Measurements from ENCODE around the gene SND1. TPM values are rescaled to one million over a fixed set of nuclear protein-coding genes. Genes with fewer than 3 reads are reported as not detected.

The SND1 gene
- total and polyA plus RNA-seq, 3 experiments from 2014 or later = 121 to 203 (median 198) TPM

DNA sequence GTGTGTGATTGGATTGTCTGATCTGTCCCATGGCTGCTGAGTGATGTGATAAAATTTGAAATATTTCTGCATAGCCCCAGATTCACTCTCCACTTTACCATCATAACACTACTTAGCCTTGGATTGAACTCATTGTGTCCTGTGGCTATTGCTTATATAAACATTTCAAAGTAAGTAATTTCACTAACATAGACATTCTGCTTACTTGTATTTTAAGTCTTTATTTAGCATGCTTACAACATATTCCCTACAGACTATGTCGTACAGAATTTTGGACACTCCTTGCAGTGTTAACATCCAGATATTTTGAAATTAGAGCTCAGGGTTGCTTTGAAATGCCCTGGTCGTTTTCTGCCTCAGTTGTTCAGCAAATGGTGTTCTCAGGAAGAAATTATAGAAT is 261.7 kb downstream of the SND1 start:
- Histone ChIP-seq H3K36me3 (ENCODE audit: insufficient read depth, low read length) (no peaks in the 10 kb centered on the region), H3K4me3 (ENCODE audit: low read length) (no peak overlapping the region), H3K27ac (ENCODE audit: low read depth, low read length) (no peak overlapping the region), H3K4me1 (ENCODE audit: insufficient read depth, low read length) (no peaks in the 10 kb centered on the region), H3K9me3 (ENCODE audit: low read length) (no peaks in the 10 kb centered on the region), H3K27me3 (ENCODE audit: insufficient read depth, low read length, poor library complexity, severe bottlenecking) (no peaks in the 10 kb centered on the region)
- Mint-ChIP-seq H3K9me3 (no peaks in the 10 kb centered on the region), H3K36me3 (peaks cover 0 to 17% (median 4%) of the 10 kb centered on the region in 3 donors), H3K27ac (no peak overlapping the region), H3K4me3 (no peak overlapping the region), H3K4me1 (peaks cover 4 to 8% (median 7%) of the 10 kb centered on the region in 3 donors), H3K27me3 (no peaks in the 10 kb centered on the region)
- no peak for DNase-seq
- ChIA-PET CTCF (no interaction called here), POLR2A (no interaction called here)

DNA sequence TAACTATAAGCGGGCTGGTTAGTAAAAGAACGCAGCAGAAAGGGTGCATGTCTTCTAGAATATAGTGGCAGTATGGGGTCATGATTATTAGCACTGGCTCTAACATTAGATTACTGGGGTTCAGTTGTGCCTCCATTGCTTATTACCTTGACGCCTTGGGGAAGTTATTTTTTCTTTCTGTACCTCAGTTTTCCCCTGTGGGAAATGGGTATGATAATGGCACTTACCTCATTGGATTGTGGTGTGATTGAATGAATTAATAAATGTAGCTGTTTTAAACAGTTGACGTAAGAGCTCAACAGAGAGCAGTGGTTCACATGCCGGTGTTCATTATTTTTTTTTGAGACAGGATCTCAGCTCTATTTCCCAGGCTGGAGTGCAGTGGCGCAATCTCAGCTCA is 262.7 kb downstream of the SND1 start:
- H3K27ac ChIP-seq (ENCODE audit: low read depth, low read length) = no peak overlapping the region
- H3K27me3 Mint-ChIP-seq = no peaks in the 10 kb centered on the region
- ChIA-PET POLR2A (no interaction called here), CTCF (no interaction called here)
- H3K36me3 ChIP-seq (ENCODE audit: insufficient read depth, low read length) = no peaks in the 10 kb centered on the region
- peaks cover 0 to 12% (median 4%) of the 10 kb centered on the region in 3 donors for H3K36me3 Mint-ChIP-seq
- H3K4me1 ChIP-seq (ENCODE audit: insufficient read depth, low read length) = no peaks in the 10 kb centered on the region
- H3K4me3 ChIP-seq (ENCODE audit: low read length) = no peak overlapping the region
- H3K4me1 Mint-ChIP-seq = peaks cover 3 to 8% (median 4%) of the 10 kb centered on the region in 3 donors
- H3K27ac Mint-ChIP-seq = no peak overlapping the region
- H3K9me3 ChIP-seq (ENCODE audit: low read length) = no peaks in the 10 kb centered on the region
- no peak for DNase-seq
- H3K9me3 Mint-ChIP-seq = no peaks in the 10 kb centered on the region
- no peak overlapping the region for H3K4me3 Mint-ChIP-seq
- H3K27me3 ChIP-seq (ENCODE audit: insufficient read depth, low read length, poor library complexity, severe bottlenecking) = no peaks in the 10 kb centered on the region

DNA sequence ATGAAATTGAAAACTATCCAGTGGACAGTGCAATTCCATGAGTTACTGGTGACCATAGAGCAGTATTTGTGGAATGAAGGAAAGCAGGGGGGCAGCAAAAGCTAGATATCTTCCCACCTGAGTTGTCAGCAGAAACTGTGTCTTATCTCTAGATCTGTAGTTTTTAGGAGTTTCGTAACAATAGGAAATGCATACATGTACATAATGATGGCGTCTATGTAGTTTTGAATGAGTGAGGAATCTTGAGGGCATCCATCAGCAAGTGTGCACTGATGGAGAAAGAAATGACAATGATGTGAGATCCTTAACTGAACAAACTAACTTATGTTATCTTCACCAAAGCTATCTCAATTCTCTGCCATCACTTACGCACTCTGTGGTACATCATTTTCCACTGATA is 264.7 kb downstream of the SND1 start:
- H3K9me3 ChIP-seq (ENCODE audit: low read length) = no peaks in the 10 kb centered on the region
- no peak overlapping the region for H3K27ac Mint-ChIP-seq
- no peaks in the 10 kb centered on the region for H3K27me3 Mint-ChIP-seq
- ChIA-PET POLR2A (no interaction called here), CTCF (no interaction called here)
- H3K27ac ChIP-seq (ENCODE audit: low read depth, low read length) = no peak overlapping the region
- no peak overlapping the region for H3K4me3 ChIP-seq (ENCODE audit: low read length)
- peaks cover 7 to 13% (median 13%) of the 10 kb centered on the region in 3 donors for H3K4me1 Mint-ChIP-seq
- no peaks in the 10 kb centered on the region for H3K27me3 ChIP-seq (ENCODE audit: insufficient read depth, low read length, poor library complexity, severe bottlenecking)
- H3K9me3 Mint-ChIP-seq = no peaks in the 10 kb centered on the region
- peaks cover 0 to 2% (median 0%) of the 10 kb centered on the region in 3 donors for H3K36me3 Mint-ChIP-seq
- DNase-seq = no peak
- H3K4me1 ChIP-seq (ENCODE audit: insufficient read depth, low read length) = no peaks in the 10 kb centered on the region
- H3K4me3 Mint-ChIP-seq = no peak overlapping the region
- no peaks in the 10 kb centered on the region for H3K36me3 ChIP-seq (ENCODE audit: insufficient read depth, low read length)

DNA sequence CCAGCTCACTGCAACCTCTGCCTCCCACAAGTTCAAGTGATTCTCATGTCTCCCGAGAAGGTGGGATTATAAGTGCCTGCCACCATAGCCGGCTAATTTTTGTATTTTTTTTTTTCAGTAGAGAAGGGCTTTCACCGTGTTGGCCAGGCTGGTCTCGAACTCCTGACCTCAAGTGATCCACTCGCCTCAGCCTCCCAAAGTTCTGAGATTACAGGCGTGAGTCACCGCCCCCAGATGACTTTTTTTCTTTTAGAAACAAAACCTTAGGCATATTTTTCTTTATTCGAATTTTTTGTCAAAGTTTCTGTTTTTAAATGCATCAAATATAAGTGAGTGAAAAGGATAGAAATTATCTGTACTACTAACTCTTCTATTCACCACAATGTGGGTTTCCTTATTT is 266.1 kb downstream of the SND1 start:
- H3K4me3 ChIP-seq (ENCODE audit: low read length) = no peak overlapping the region
- H3K9me3 ChIP-seq (ENCODE audit: low read length) = no peaks in the 10 kb centered on the region
- POLR2A ChIA-PET = no interaction called here
- H3K27me3 ChIP-seq (ENCODE audit: insufficient read depth, low read length, poor library complexity, severe bottlenecking) = no peaks in the 10 kb centered on the region
- no peak for DNase-seq
- CTCF ChIA-PET = no interaction called here
- no peaks in the 10 kb centered on the region for H3K27me3 Mint-ChIP-seq
- no peaks in the 10 kb centered on the region for H3K4me1 ChIP-seq (ENCODE audit: insufficient read depth, low read length)
- H3K4me3 Mint-ChIP-seq = no peak overlapping the region
- no peaks in the 10 kb centered on the region for H3K36me3 ChIP-seq (ENCODE audit: insufficient read depth, low read length)
- H3K4me1 Mint-ChIP-seq = peaks cover 14 to 20% (median 19%) of the 10 kb centered on the region in 3 donors
- H3K27ac Mint-ChIP-seq = no peak overlapping the region
- H3K27ac ChIP-seq (ENCODE audit: low read depth, low read length) = no peak overlapping the region
- no peaks in the 10 kb centered on the region for H3K9me3 Mint-ChIP-seq
- no peaks in the 10 kb centered on the region for H3K36me3 Mint-ChIP-seq

DNA sequence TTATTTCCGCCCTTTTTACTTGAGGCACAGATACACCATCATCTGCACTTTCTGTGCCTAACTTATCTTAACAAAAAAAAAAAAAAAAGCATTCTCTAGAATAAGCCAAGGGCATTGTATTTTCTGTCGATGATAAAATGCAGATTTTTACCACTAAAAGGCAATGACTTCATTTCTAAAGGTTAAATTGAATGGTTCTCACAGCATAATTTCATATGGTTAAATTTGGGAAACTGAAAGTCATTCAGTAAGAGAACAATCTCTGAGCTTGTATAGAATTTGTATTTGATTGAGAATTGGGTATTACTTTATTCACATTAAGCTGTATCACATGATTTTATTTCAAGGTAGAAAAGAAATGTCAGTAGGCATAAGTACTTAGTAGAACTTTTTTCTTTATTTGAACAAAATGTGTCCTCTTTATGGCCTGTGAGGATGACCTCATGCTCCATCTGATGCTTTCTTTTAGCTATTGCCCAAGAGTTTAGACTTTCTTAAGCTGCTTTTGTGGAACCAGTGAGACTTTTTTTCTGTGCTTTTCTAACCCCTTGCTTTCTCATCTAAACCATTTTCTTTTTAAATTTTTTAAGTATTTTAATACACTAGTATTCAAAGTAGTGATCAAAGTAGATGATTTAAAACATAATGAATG is 268.9 kb downstream of the SND1 start:
- ChIA-PET CTCF (no interaction called here), POLR2A (no interaction called here)
- peaks cover 18 to 30% (median 23%) of the 10 kb centered on the region in 3 donors for H3K4me1 Mint-ChIP-seq
- H3K9me3 ChIP-seq (ENCODE audit: low read length) = no peaks in the 10 kb centered on the region
- H3K27ac ChIP-seq (ENCODE audit: low read depth, low read length) = no peak overlapping the region
- H3K36me3 Mint-ChIP-seq = no peaks in the 10 kb centered on the region
- H3K27me3 Mint-ChIP-seq = no peaks in the 10 kb centered on the region
- H3K9me3 Mint-ChIP-seq = no peaks in the 10 kb centered on the region
- H3K4me3 Mint-ChIP-seq = no peak overlapping the region
- H3K27me3 ChIP-seq (ENCODE audit: insufficient read depth, low read length, poor library complexity, severe bottlenecking) = no peaks in the 10 kb centered on the region
- H3K4me3 ChIP-seq (ENCODE audit: low read length) = no peak overlapping the region
- H3K27ac Mint-ChIP-seq = no peak overlapping the region
- no peaks in the 10 kb centered on the region for H3K36me3 ChIP-seq (ENCODE audit: insufficient read depth, low read length)
- no peaks in the 10 kb centered on the region for H3K4me1 ChIP-seq (ENCODE audit: insufficient read depth, low read length)
- DNase-seq = no peak

DNA sequence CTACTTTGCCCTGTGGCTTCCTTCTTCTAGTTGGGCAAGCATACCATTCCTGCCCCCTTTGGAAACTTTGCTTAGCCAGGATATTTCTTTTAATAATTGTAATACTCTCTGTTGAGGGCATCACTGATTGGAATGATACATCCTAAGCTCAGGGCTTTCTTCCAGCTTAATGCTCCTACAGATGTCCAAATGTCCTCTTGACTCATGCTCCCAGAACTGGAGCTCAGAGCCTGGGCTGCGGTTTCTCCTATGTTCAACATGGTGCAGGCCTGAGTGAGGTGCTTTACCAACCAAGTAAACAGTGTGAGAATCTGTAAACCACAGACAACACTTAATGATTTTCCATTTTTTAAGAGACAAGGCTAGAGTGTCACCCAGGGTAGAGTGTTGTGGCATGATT is 270.7 kb downstream of the SND1 start:
- H3K4me1 Mint-ChIP-seq = peaks cover 23 to 39% (median 34%) of the 10 kb centered on the region in 3 donors
- H3K9me3 Mint-ChIP-seq = no peaks in the 10 kb centered on the region
- H3K4me3 Mint-ChIP-seq = no peak overlapping the region
- DNase-seq = no peak
- Histone ChIP-seq H3K4me1 (ENCODE audit: insufficient read depth, low read length) (no peaks in the 10 kb centered on the region), H3K4me3 (ENCODE audit: low read length) (no peak overlapping the region), H3K27me3 (ENCODE audit: insufficient read depth, low read length, poor library complexity, severe bottlenecking) (no peaks in the 10 kb centered on the region), H3K36me3 (ENCODE audit: insufficient read depth, low read length) (no peaks in the 10 kb centered on the region), H3K27ac (ENCODE audit: low read depth, low read length) (no peak overlapping the region), H3K9me3 (ENCODE audit: low read length) (no peaks in the 10 kb centered on the region)
- H3K27me3 Mint-ChIP-seq = no peaks in the 10 kb centered on the region
- no peak overlapping the region for H3K27ac Mint-ChIP-seq
- POLR2A ChIA-PET = no interaction called here
- CTCF ChIA-PET = no interaction called here
- peaks cover 0 to 4% (median 0%) of the 10 kb centered on the region in 3 donors for H3K36me3 Mint-ChIP-seq

DNA sequence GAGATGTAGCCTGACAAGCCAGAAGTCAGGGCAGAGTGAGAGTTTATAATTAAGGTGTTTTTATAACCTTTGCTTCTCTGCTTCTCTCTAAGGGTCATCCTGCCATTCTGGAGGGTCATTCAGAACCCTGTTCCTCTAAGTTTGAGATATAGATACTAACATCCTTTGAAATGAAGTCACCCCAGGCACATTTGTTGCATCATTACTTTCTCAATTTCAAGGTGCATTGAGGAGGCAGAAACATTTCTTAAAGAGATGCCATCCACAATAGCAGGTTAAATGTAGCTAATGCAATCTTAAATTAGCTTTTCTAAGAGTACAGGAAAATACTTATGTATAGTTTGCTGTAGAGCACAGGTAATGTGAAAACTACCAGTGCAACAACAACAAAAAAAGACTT is 272.9 kb downstream of the SND1 start:
- H3K27ac ChIP-seq (ENCODE audit: low read depth, low read length) = no peak overlapping the region
- CTCF ChIA-PET = interaction anchor here (0.6 kb wide), 1 partner anchor 1501 kb away, joined by 3 read pairs; no protein-coding TSS in a partner anchor
- H3K27ac Mint-ChIP-seq = no peak overlapping the region
- H3K27me3 ChIP-seq (ENCODE audit: insufficient read depth, low read length, poor library complexity, severe bottlenecking) = no peaks in the 10 kb centered on the region
- no peaks in the 10 kb centered on the region for H3K9me3 ChIP-seq (ENCODE audit: low read length)
- no peaks in the 10 kb centered on the region for H3K4me1 ChIP-seq (ENCODE audit: insufficient read depth, low read length)
- peaks cover 8 to 15% (median 9%) of the 10 kb centered on the region in 3 donors for H3K36me3 Mint-ChIP-seq
- no peak for DNase-seq
- no peaks in the 10 kb centered on the region for H3K36me3 ChIP-seq (ENCODE audit: insufficient read depth, low read length)
- H3K4me3 Mint-ChIP-seq = no peak overlapping the region
- H3K4me3 ChIP-seq (ENCODE audit: low read length) = no peak overlapping the region
- H3K9me3 Mint-ChIP-seq = no peaks in the 10 kb centered on the region
- H3K27me3 Mint-ChIP-seq = no peaks in the 10 kb centered on the region
- POLR2A ChIA-PET = no interaction called here
- peaks cover 21 to 37% (median 37%) of the 10 kb centered on the region in 3 donors for H3K4me1 Mint-ChIP-seq

DNA sequence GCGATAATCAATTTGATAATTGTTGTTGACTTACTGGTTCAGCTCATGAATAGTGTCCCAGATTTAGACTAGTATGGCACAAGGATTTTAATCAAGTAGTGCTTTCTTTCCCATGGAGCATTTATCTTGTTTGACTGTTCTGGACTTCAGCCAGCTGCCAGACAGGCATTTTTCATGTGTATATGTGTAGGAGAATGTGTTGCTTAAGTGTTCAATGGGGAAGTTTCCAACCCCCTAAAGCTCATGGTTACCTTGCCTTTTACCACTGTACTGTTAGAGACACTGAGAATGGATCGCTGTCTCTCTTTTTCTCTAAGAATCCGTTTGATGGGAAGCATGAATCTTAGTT is 275.3 kb downstream of the SND1 start:
- no peak for DNase-seq
- Mint-ChIP-seq H3K4me3 (no peak overlapping the region), H3K27me3 (no peaks in the 10 kb centered on the region), H3K36me3 (peaks cover 15 to 35% (median 22%) of the 10 kb centered on the region in 3 donors), H3K4me1 (peaks cover 14 to 26% (median 22%) of the 10 kb centered on the region in 3 donors), H3K9me3 (no peaks in the 10 kb centered on the region), H3K27ac (peak overlapping the region in 1 of 8 donors; percentile 47)
- ChIA-PET CTCF (no interaction called here), POLR2A (no interaction called here)
- Histone ChIP-seq H3K27ac (ENCODE audit: low read depth, low read length) (no peak overlapping the region), H3K4me1 (ENCODE audit: insufficient read depth, low read length) (no peaks in the 10 kb centered on the region), H3K9me3 (ENCODE audit: low read length) (no peaks in the 10 kb centered on the region), H3K4me3 (ENCODE audit: low read length) (no peak overlapping the region), H3K36me3 (ENCODE audit: insufficient read depth, low read length) (peaks cover 11% of the 10 kb centered on the region), H3K27me3 (ENCODE audit: insufficient read depth, low read length, poor library complexity, severe bottlenecking) (no peaks in the 10 kb centered on the region)

All from CD8-positive, alpha-beta memory T cell (primary cell).